Kidney epithelial cell (primary cell): ENCODE data around the gene CHPF2. TPM values are rescaled to one million over a fixed set of nuclear protein-coding genes. Genes with fewer than 3 reads are reported as not detected.

Experiments used
- DNase-seq: peaks from one replicate; pipeline ENCODE4 v3.0.0-alpha.2; 2010; ENCODE audit warnings: low read depth
- H3K27me3 ChIP-seq: 2 replicates; pipeline ENCODE4 v1.6.0; 2011; ENCODE audit warnings: low read length; ENCODE audit not compliant: control insufficient read depth, insufficient read depth
- H3K36me3 ChIP-seq: 2 replicates; pipeline ENCODE4 v1.5.1; 2011; ENCODE audit warnings: low read length; ENCODE audit not compliant: control insufficient read depth, insufficient read depth
- H3K4me3 ChIP-seq: 2 replicates; pipeline ENCODE4 v1.5.1; 2011; ENCODE audit warnings: low read depth, mild to moderate bottlenecking, control low read depth, low read length
- total RNA-seq: library from RNA; depleted of rRNA; stranded (reverse); fragments of >200 nt; gene quantifications from 2 replicates; pipeline ENCODE4 v1.2.3, GENCODE V29; 2015
- TF ChIP-seq, protein P1 (sequence below): IDR thresholded peaks from 2 replicates; pipeline ENCODE4 v1.5.1; 2011; ENCODE audit warnings: mild to moderate bottlenecking, moderate library complexity, low read length, control low read depth, inconsistent platforms; ENCODE audit not compliant: insufficient read depth, poor library complexity, severe bottlenecking

CHPF2 gene
- total RNA-seq, 1 donor from 2014 or later: 60.0 TPM

DNA sequence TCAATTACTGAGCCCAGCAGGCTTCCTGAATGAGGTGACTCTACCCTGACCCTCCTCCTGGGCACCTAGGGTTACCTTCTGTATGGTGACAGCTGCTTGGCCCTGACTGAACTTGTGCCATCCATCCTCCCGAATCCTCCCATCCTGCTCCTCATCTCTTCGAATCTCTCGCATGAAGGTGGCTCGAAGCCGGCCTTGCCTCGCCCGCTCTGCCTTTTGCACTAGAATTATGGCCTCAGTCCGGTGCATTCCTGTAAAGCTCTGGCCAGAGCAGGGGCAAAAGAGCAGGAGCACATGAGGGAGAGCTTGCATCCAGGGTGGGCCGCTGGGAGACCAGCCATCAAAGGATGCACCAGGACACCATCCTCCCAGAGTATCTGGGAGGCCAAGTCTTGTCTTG lies 29.4 kb upstream of the CHPF2 start:
- no peak for DNase-seq
- H3K36me3 ChIP-seq: no peaks in the 10 kb centered on the region
- TF ChIP-seq, protein P1, sequence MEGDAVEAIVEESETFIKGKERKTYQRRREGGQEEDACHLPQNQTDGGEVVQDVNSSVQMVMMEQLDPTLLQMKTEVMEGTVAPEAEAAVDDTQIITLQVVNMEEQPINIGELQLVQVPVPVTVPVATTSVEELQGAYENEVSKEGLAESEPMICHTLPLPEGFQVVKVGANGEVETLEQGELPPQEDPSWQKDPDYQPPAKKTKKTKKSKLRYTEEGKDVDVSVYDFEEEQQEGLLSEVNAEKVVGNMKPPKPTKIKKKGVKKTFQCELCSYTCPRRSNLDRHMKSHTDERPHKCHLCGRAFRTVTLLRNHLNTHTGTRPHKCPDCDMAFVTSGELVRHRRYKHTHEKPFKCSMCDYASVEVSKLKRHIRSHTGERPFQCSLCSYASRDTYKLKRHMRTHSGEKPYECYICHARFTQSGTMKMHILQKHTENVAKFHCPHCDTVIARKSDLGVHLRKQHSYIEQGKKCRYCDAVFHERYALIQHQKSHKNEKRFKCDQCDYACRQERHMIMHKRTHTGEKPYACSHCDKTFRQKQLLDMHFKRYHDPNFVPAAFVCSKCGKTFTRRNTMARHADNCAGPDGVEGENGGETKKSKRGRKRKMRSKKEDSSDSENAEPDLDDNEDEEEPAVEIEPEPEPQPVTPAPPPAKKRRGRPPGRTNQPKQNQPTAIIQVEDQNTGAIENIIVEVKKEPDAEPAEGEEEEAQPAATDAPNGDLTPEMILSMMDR: no peak
- no peak overlapping the region for H3K4me3 ChIP-seq
- peaks cover 49% of the 10 kb centered on the region for H3K27me3 ChIP-seq

DNA sequence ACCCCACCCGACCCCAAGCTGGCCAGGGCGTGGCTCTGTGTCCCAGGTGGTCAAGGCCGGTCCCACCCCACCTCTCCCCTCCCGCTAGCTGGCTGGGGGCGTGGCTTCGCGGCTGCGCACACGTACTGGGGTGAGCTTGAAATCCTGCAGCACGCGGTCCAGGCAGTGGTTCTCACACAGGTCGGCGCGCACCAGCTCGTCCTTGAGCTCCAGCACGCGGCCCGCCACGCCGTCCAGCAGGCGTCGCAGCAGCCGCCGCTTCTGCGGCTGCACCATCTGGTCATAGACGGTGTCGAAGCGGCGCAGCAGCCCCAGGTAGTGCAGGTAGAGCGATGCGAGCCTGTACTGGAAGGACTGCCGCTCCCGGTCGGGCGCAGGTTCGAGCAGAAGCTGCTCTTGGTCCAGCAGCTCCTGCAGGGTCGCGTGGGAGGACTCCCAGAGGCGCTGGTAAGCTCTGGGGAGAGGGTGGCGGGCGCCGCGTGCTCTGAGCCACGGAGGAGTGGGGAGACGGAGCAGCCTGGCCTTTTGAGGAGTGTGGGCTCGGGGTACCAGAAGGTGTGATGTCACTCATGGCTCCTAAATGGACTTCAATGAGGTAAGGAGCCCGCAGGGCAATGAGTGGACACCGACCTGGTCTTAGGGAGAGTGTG lies 27.8 kb upstream of the CHPF2 start:
- H3K27me3 ChIP-seq: peaks cover 35% of the 10 kb centered on the region

GRCh38 chr7:151205730-151206129 lies 26.6 kb upstream of the CHPF2 start:
- Histone ChIP-seq H3K36me3 (no peaks in the 10 kb centered on the region), H3K4me3 (no peak overlapping the region), H3K27me3 (peaks cover 24% of the 10 kb centered on the region)
- no peak for DNase-seq
- TF ChIP-seq, protein P1: no peak

More for the DNA sequence above, 27.8 kb upstream of the CHPF2 start:
- Histone ChIP-seq H3K4me3 (no peak overlapping the region), H3K36me3 (no peaks in the 10 kb centered on the region)
- TF ChIP-seq, protein P1: no peak
- DNase-seq: no peak

- Histone ChIP-seq H3K4me3 (no peak overlapping the region), H3K27me3 (peaks cover 21% of the 10 kb centered on the region), H3K36me3 (no peaks in the 10 kb centered on the region)
- DNase-seq: no peak
- TF ChIP-seq, protein P1: no peak
Measured at GRCh38 chr7:151206914-151207313, 25.4 kb upstream of the CHPF2 start.

DNA sequence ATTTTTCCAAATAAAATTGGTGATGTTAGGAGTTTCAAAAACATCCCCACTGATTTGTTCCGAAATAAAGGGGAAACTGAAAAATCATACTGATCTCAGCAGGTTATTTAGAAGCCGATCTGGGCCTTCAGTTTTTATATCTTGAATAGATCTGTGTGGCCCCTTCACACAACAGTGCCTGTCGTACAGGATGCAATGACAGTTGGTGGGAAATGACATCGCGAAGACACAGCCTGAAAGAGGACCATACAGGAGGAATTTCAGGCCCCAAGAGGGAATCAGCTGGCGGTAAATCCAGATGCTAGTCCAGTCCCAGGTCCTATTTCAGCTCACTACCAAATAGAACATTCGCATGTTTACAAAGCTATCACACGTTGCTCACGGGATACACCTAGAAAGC lies 25.0 kb upstream of the CHPF2 start:
- Histone ChIP-seq H3K4me3 (no peak overlapping the region), H3K27me3 (peaks cover 21% of the 10 kb centered on the region), H3K36me3 (no peaks in the 10 kb centered on the region)
- TF ChIP-seq, protein P1: no peak
- no peak for DNase-seq

- Histone ChIP-seq H3K27me3 (peaks cover 19% of the 10 kb centered on the region), H3K4me3 (no peak overlapping the region), H3K36me3 (no peaks in the 10 kb centered on the region)
- TF ChIP-seq, protein P1: no peak
- DNase-seq: no peak
Measured at GRCh38 chr7:151207804-151208203, 24.5 kb upstream of the CHPF2 start.
